GDM1 (cell line): ENCODE measurements around the gene BTBD2.
A peak's percentile ranks its signal among the peaks of the same experiment; 100 is the strongest.

Source experiments
- DNase-seq: peaks from one replicate; lab custom pipeline; 2025; lab: John Stamatoyannopoulos, UW

Gene BTBD2

DNA sequence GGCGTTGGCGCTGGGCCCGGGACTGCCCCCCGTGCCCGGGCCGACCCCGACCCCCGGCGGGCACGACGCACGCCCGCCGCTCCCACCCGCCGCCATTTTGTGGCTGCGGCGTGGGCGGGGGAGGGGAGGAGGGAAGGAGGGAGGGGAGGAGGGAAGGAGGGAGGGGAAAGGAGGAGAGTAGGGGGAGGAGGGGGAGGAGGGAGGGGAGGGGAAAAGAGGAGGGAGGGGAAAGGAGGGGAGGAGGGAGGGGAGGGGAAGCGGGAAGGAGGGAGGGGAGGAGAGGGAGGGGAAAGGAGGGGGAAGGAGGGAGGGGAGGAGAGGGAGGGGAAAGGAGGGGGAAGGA, at the start of gene BTBD2:
Gene BTBD2, minus strand, starts transcription at position 107 of the 343 bp plus-strand sequence. Its CDS starts 11 bp downstream, at position 96.
- peak; percentile 21 for DNase-seq

- DNase-seq: no peak
Measured at GRCh38 chr19:2064788-2065524, 49.4 kb upstream of the BTBD2 start.

DNA sequence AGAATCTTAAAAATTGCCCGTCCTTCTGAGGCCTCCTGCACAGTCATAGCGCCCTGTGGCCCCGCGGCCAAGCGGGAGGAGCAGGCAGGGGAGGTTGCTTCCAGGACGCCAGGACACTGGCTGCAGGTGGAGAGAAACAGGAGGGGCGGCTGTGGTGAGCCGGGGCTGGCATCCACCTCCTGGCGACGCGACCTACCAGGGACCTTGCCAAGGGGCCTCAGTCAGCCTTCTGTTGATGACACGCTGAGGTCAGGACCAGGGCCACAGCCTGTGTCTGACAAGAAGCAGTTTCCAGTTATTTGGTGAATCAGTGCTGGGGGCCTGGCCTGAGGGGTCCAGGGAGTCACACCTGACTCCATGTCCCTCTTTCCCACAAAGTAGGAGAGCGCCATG, 48.9 kb upstream of the BTBD2 start:
- no peak for DNase-seq

DNA sequence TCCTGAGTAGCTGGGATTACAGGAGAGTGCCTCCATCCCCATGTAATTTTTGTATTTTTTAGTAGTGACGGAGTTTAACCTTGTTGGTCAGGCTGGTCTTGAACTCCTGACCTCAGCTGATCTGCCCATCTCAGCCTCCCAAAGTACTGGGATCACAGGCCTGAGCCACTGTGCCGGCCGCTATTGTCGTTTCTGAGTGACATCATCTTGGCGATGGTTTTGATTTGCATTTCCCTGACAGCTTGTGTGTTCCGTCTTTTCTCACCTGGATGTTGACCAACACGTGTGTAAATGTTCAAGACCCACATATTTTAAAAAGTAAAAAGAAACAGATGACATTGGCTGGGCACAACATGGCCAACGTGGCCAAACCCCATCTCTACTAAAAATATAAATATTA, 48.3 kb upstream of the BTBD2 start:
- no peak for DNase-seq

GRCh38 chr19:2062770-2063169, 47.3 kb upstream of the BTBD2 start:
- no peak for DNase-seq

DNA sequence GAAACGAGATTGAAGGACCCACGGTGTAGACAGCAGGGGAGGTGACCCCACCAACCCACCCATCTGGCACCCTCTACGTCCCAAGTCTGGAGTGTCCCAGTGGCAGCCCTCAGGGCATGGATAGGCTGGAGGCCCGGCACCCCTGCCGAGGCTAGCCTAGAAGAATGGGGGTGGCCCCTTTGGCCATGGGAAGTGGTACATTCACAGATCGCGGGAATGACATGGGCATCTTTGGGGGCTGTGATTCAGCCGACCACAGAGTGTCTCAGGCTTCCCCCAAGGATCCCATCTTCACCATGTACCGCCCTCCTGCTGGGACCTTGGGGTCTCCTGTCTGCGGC, 46.8 kb upstream of the BTBD2 start:
- no peak for DNase-seq

DNA sequence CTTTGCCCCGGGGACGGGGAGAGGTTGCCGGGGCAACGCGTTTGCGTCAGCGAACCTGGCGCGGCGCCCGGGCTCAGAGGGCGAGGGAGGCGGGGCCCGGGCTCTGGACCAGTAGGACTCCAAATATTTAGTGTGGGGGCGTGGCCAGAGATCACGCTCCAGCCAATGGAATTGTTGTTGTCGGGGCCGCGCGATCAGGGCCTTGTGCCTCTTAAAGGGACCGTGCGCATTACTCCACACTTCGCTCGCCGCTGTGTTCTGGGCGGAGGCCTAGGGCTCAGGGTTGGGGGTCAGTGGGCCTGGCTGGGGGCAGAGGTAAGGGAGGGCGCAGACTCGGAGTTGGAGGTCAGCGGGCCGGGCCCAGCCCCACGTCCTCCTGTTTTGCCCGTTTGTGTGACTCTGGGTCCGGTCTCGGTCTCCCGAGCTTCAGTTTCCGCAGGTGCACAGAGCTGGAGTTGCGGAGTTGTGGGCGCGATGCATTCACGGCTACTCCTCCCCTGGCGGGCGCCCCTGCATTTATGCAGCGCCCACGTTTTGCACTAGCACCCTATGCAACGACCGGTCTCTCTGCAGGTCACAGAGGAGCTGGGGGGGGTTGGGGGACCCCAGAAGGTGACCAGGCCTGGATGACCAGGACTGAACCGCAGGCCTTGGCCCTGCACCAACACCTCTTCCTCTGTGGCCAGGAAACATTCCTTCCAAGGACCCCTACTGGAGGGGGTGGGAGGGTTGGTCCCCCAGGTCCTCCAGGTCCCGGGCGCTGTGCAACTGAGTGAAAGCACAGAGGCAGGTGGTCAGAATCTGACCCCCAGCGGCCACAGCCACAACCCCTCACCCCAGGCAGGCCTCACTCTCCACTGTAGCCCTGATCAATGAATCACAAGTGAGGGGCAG, 46.2 kb upstream of the BTBD2 start:
- peak; percentile 98 for DNase-seq

DNA sequence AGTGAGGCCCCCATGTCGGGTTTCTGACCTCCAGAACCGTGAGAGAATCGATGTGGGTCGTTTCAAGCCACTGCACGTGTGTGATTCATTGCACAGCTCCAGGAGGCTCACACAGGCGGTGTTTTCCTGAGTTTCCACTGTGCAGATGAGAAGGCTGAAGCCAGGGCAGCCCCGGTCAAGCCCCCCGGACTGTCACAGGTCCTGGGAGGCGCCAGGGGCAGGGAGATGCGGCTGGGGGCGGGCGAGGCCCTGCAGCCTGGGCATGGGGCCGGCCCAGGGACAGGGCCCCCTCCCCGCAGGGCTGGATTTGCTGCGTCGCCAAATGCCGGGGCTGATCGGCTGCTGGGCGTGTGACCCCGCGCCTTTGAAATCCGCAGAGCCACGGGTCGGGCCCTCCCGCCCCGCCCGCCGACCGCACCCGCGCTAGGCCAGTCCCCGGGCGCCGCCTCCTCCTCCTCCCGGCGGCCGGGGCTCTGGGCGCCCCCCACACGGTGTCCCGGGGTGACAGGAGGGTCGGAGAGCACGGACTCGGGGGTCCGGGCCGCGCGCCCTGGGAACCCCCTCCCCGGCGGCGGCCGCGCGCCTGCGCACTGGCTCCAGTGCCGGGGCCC, 45.5 kb upstream of the BTBD2 start:
- no peak for DNase-seq

GRCh38 chr19:2059422-2060201, 44.1 kb upstream of the BTBD2 start:
- no peak for DNase-seq

- DNase-seq: no peak
Measured at GRCh38 chr19:2058570-2059421, 43.3 kb upstream of the BTBD2 start.

- DNase-seq: no peak
Measured at GRCh38 chr19:2057484-2058469, 42.3 kb upstream of the BTBD2 start.

- no peak for DNase-seq
Measured at GRCh38 chr19:2056837-2057192, 41.3 kb upstream of the BTBD2 start.

- DNase-seq: peak; percentile 17
Measured at GRCh38 chr19:2055931-2056836, 40.7 kb upstream of the BTBD2 start.

DNA sequence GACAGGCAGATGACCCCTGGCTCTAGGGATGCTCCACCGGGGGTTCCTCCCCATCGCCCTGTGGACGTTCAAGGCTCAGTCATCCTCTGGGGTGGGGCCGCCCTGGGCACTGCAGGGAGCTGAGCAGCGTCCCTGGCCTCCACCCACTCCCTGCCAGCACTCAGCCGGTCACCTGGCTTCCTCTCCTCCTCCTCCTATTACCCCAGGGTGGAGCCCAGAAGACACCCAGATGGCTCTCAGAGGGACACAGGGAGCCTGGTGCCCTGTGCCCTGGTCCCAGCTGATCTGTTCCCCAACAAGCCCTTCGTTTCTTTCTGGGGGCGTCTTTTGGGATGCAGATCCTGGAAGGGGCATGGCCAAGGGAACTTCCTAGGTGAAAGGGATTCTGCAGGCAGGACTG, 39.2 kb upstream of the BTBD2 start:
- DNase-seq: no peak

- DNase-seq: no peak
Measured at GRCh38 chr19:2053601-2054389, 38.3 kb upstream of the BTBD2 start.

- DNase-seq: no peak
Measured at GRCh38 chr19:2051773-2052704, 36.5 kb upstream of the BTBD2 start.
